Measurements from ENCODE around the gene KNSTRN. TPM values are rescaled to one million over a fixed set of nuclear protein-coding genes. Genes with fewer than 3 reads are reported as not detected.

The KNSTRN gene
- polyA plus RNA-seq, 1 donor (not counting 4 experiments of a cell fraction or from before 2014, with no cell fraction given): 42.4 TPM

GRCh38 chr15:40342416-40343320 is 39.9 kb upstream of the KNSTRN start:
- TF ChIP-seq CTCF (optimal IDR thresholded peaks at IDR 0.05 in 1 of 3, IDR thresholded peaks at IDR 0.05 in 1 of 3, conservative IDR thresholded peaks at IDR 0.05 in 1 of 3; ENCODE audit: extremely low read depth in 1 of 3, insufficient read depth in 2 of 3, low read length in 3 of 3): no peak
- Histone ChIP-seq H3K4me1 (ENCODE audit: control insufficient read depth, extremely low read depth, insufficient read depth, low read length) (peaks cover 65% of the 10 kb centered on the region), H3K4me2 (ENCODE audit: control insufficient read depth, extremely low read depth, insufficient read depth, low read depth, low read length) (peak overlapping the region; percentile 37), H3K9ac (ENCODE audit: control insufficient read depth, extremely low read depth, insufficient read depth, low read length) (peak overlapping the region; percentile 22), H3K9me1 (ENCODE audit: control insufficient read depth, extremely low read depth, insufficient read depth, low read length) (no peaks in the 10 kb centered on the region), H3K36me3 (ENCODE audit: control insufficient read depth in 2 of 2, extremely low read depth in 1 of 2, insufficient read depth in 2 of 2, low read length in 2 of 2) (peaks cover 4 to 7% of the 10 kb centered on the region in 2 experiments), H3K4me3 (ENCODE audit: control insufficient read depth in 2 of 3, extremely low read depth in 1 of 3, insufficient read depth in 2 of 3, low read depth in 1 of 3, low read length in 3 of 3) (no peak overlapping the region), H3K9me3 (ENCODE audit: control insufficient read depth, low read depth, low read length) (no peaks in the 10 kb centered on the region), H3K27me3 (ENCODE audit: control insufficient read depth, extremely low read depth, insufficient read depth, low read length) (no peaks in the 10 kb centered on the region), H2AFZ (ENCODE audit: control insufficient read depth, low read length) (no peak overlapping the region), H3K79me2 (ENCODE audit: control insufficient read depth, insufficient read depth, low read length) (peaks cover 27% of the 10 kb centered on the region), H3K27ac (ENCODE audit: control insufficient read depth, insufficient read depth, low read length) (peak overlapping the region; percentile 70), H4K20me1 (ENCODE audit: control insufficient read depth, extremely low read depth, insufficient read depth, low read length) (no peaks in the 10 kb centered on the region)
- peak; percentile 88 for FAIRE-seq
- dilution Hi-C loops (cut with MboI; ENCODE audit: extremely low pct_ligation_motif_present, low sequenced_read_pairs): no loop called here
- DNase-seq (ENCODE audit: low read depth, low spot score): no peak

- DNase-seq (ENCODE audit: low read depth, low spot score) (no peak), FAIRE-seq (peak; percentile 79)
- peaks cover 0 to 1% of the 10 kb centered on the region in 2 experiments for H3K36me3 ChIP-seq (ENCODE audit: control insufficient read depth in 2 of 2, extremely low read depth in 1 of 2, insufficient read depth in 2 of 2, low read length in 2 of 2)
- H3K4me1 ChIP-seq (ENCODE audit: control insufficient read depth, extremely low read depth, insufficient read depth, low read length): peaks cover 56% of the 10 kb centered on the region
- H2AFZ ChIP-seq (ENCODE audit: control insufficient read depth, low read length): no peak overlapping the region
- no peaks in the 10 kb centered on the region for H3K9me1 ChIP-seq (ENCODE audit: control insufficient read depth, extremely low read depth, insufficient read depth, low read length)
- H3K79me2 ChIP-seq (ENCODE audit: control insufficient read depth, insufficient read depth, low read length): peaks cover 19% of the 10 kb centered on the region
- peak overlapping the region; percentile 10 for H3K4me2 ChIP-seq (ENCODE audit: control insufficient read depth, extremely low read depth, insufficient read depth, low read depth, low read length)
- dilution Hi-C loops (cut with MboI; ENCODE audit: extremely low pct_ligation_motif_present, low sequenced_read_pairs): no loop called here
- H4K20me1 ChIP-seq (ENCODE audit: control insufficient read depth, extremely low read depth, insufficient read depth, low read length): no peaks in the 10 kb centered on the region
- H3K27me3 ChIP-seq (ENCODE audit: control insufficient read depth, extremely low read depth, insufficient read depth, low read length): no peaks in the 10 kb centered on the region
- H3K9ac ChIP-seq (ENCODE audit: control insufficient read depth, extremely low read depth, insufficient read depth, low read length): peak overlapping the region; percentile 22
- no peak overlapping the region for H3K4me3 ChIP-seq (ENCODE audit: control insufficient read depth in 2 of 3, extremely low read depth in 1 of 3, insufficient read depth in 2 of 3, low read depth in 1 of 3, low read length in 3 of 3)
- H3K27ac ChIP-seq (ENCODE audit: control insufficient read depth, insufficient read depth, low read length): peak overlapping the region; percentile 70
- H3K9me3 ChIP-seq (ENCODE audit: control insufficient read depth, low read depth, low read length): no peaks in the 10 kb centered on the region
- TF ChIP-seq CTCF (optimal IDR thresholded peaks at IDR 0.05 in 1 of 3, IDR thresholded peaks at IDR 0.05 in 1 of 3, conservative IDR thresholded peaks at IDR 0.05 in 1 of 3; ENCODE audit: extremely low read depth in 1 of 3, insufficient read depth in 2 of 3, low read length in 3 of 3): no peak
- no peak for TF ChIP-seq EZH2 (IDR thresholded peaks at IDR 0.05; ENCODE audit: low read length)
Observed at GRCh38 chr15:40343512-40343911, 39.0 kb upstream of the KNSTRN start.

Measured in keratinocyte (primary cell).